DMS79 treated with DMSO at 0.1 percent for 48 hours (cell line): Measurements from ENCODE around the gene TAPBP.
"Not testable (repeated sequence)": the region's sequence is repeated elsewhere in the genome, so short reads cannot be mapped to it uniquely, and the experiment has no call there.

Experiments used
- DNase-seq: peaks from one replicate; lab custom pipeline; 2025; lab: John Stamatoyannopoulos, UW

Gene TAPBP

GRCh38 chr6:33313709-33314514 is at the start of gene TAPBP:
TSS of gene TAPBP (minus strand) at chr6:33314078. CDS start at chr6:33314041, 37 bp downstream.
- peak; percentile 59 for DNase-seq

- DNase-seq = not testable (repeated sequence)
Measured at GRCh38 chr6:33363486-33363885, 49.6 kb upstream of the TAPBP start.

GRCh38 chr6:33359331-33359730 is 45.5 kb upstream of the TAPBP start:
- DNase-seq = no peak

- DNase-seq = not testable (repeated sequence)
Measured at GRCh38 chr6:33357160-33357871, 43.4 kb upstream of the TAPBP start.

- no peak for DNase-seq
Measured at GRCh38 chr6:33356295-33356694, 42.4 kb upstream of the TAPBP start.

- not testable (repeated sequence) for DNase-seq
Measured at GRCh38 chr6:33355860-33356259, 42.0 kb upstream of the TAPBP start.

GRCh38 chr6:33347816-33348215 is 33.9 kb upstream of the TAPBP start:
- no peak for DNase-seq

- not testable (repeated sequence) for DNase-seq
Measured at GRCh38 chr6:33346972-33347371, 33.1 kb upstream of the TAPBP start.

GRCh38 chr6:33344701-33345697 is 31.1 kb upstream of the TAPBP start:
- DNase-seq = peak; percentile 94

GRCh38 chr6:33343953-33344611 is 30.2 kb upstream of the TAPBP start:
- DNase-seq = no peak

GRCh38 chr6:33343606-33343952 is 29.7 kb upstream of the TAPBP start:
- DNase-seq = not testable (repeated sequence)

GRCh38 chr6:33339193-33339592 is 25.3 kb upstream of the TAPBP start:
- no peak for DNase-seq

GRCh38 chr6:33336495-33336894 is 22.6 kb upstream of the TAPBP start:
- DNase-seq = no peak

GRCh38 chr6:33335916-33336315 is 22.0 kb upstream of the TAPBP start:
- no peak for DNase-seq

- no peak for DNase-seq
Measured at GRCh38 chr6:33333666-33334065, 19.8 kb upstream of the TAPBP start.

- DNase-seq = no peak
Measured at GRCh38 chr6:33330736-33331135, 16.9 kb upstream of the TAPBP start.

- no peak for DNase-seq
Measured at GRCh38 chr6:33329058-33329457, 15.2 kb upstream of the TAPBP start.

GRCh38 chr6:33324125-33324524 is 10.2 kb upstream of the TAPBP start:
- peak; percentile 61 for DNase-seq

- DNase-seq = no peak
Measured at GRCh38 chr6:33323623-33323948, 9.7 kb upstream of the TAPBP start.

GRCh38 chr6:33321227-33321626 is 7.3 kb upstream of the TAPBP start:
- DNase-seq = no peak

GRCh38 chr6:33320315-33321181 is 6.7 kb upstream of the TAPBP start:
- no peak for DNase-seq
